Neural progenitor cell (in vitro differentiated cells): ENCODE results near the gene FAM163A.

Source experiments
- EZH2 ChIP-seq: fragments of 200-600 bp; sonication (generic); IDR thresholded peaks from 2 replicates; pipeline ENCODE4 v1.6.1; 2017; ENCODE audit warnings: antibody characterized with exemption, mild to moderate bottlenecking, moderate library complexity
- EZH2phosphoT487 ChIP-seq: fragments of 200-600 bp; sonication (generic); IDR thresholded peaks from 2 replicates; pipeline ENCODE4 v1.6.1; 2017; ENCODE audit warnings: antibody characterized with exemption
- TF ChIP-seq, protein P1 (sequence below): fragments of 200-600 bp; sonication (generic); IDR thresholded peaks from 2 replicates; pipeline ENCODE4 v1.5.1; 2017; ENCODE audit warnings: antibody characterized with exemption, mild to moderate bottlenecking

DNA sequence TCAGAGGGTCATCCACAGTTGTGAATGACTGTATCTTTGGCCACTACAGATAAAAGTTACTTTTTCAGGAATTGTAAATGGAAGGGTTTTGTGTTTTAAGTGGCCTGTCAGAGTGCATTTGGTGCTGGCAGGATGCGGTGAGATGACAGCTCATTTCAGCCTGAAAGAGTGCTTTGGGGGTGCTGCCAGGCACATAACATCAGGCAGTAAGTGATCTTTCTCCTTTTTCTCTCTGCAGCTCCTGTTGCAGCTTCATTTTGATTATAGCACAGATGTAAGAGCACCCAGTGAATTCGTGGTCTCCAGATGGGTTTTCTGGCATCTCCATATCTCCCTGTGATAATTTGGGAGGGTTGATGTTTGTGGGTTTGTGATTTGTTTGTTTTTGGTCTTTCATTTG is 14.8 kb upstream of the FAM163A start:
- TF ChIP-seq, protein P1, sequence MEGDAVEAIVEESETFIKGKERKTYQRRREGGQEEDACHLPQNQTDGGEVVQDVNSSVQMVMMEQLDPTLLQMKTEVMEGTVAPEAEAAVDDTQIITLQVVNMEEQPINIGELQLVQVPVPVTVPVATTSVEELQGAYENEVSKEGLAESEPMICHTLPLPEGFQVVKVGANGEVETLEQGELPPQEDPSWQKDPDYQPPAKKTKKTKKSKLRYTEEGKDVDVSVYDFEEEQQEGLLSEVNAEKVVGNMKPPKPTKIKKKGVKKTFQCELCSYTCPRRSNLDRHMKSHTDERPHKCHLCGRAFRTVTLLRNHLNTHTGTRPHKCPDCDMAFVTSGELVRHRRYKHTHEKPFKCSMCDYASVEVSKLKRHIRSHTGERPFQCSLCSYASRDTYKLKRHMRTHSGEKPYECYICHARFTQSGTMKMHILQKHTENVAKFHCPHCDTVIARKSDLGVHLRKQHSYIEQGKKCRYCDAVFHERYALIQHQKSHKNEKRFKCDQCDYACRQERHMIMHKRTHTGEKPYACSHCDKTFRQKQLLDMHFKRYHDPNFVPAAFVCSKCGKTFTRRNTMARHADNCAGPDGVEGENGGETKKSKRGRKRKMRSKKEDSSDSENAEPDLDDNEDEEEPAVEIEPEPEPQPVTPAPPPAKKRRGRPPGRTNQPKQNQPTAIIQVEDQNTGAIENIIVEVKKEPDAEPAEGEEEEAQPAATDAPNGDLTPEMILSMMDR: no peak
- TF ChIP-seq EZH2phosphoT487 (no peak), EZH2 (no peak)
